AG10803 (cell line): Measurements from ENCODE around the gene SCAMP4.

Experiments used
- DNase-seq: peaks from one replicate; pipeline ENCODE4 v3.0.0; 2010; ENCODE audit warnings: low read depth
- H3K4me3 ChIP-seq: 2 replicates; pipeline ENCODE4 v1.5.1; 2011; ENCODE audit warnings: mild to moderate bottlenecking, low read length, control low read depth
- TF ChIP-seq, protein P1 (sequence below): conservative IDR thresholded peaks from 2 replicates; pipeline ENCODE4 v1.5.1; 2011; ENCODE audit warnings: mild to moderate bottlenecking, low read length, control low read depth, inconsistent platforms

Gene SCAMP4

GRCh38 chr19:1932395-1932794 is 27.2 kb downstream of the SCAMP4 start:
- no peak overlapping the region for H3K4me3 ChIP-seq
- DNase-seq, result no peak
- TF ChIP-seq, protein P1, sequence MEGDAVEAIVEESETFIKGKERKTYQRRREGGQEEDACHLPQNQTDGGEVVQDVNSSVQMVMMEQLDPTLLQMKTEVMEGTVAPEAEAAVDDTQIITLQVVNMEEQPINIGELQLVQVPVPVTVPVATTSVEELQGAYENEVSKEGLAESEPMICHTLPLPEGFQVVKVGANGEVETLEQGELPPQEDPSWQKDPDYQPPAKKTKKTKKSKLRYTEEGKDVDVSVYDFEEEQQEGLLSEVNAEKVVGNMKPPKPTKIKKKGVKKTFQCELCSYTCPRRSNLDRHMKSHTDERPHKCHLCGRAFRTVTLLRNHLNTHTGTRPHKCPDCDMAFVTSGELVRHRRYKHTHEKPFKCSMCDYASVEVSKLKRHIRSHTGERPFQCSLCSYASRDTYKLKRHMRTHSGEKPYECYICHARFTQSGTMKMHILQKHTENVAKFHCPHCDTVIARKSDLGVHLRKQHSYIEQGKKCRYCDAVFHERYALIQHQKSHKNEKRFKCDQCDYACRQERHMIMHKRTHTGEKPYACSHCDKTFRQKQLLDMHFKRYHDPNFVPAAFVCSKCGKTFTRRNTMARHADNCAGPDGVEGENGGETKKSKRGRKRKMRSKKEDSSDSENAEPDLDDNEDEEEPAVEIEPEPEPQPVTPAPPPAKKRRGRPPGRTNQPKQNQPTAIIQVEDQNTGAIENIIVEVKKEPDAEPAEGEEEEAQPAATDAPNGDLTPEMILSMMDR, result no peak

DNA sequence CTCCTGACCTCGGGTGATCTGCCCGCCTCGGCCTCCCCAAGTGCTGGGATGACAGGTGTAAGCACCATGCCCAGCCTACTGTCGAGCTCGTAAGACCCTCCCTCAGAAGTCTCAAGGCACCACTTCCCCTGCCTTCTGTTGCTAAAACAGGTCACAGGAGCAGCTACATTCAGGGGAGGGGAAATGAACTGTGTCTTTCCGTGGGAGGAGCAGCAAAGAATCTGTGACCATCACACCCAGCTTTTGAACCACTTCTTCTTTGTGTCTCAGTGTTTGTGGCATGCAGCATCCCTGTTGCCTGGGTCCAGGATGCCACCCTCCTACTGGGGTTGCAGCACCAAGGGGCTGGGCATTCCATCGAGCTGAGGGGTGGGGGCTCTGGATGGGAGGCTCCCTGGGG is 28.0 kb downstream of the SCAMP4 start:
- TF ChIP-seq, protein P1, result no peak
- DNase-seq, result no peak
- H3K4me3 ChIP-seq, result no peak overlapping the region

GRCh38 chr19:1933942-1934341 is 28.7 kb downstream of the SCAMP4 start:
- TF ChIP-seq, protein P1, result no peak
- no peak overlapping the region for H3K4me3 ChIP-seq
- DNase-seq, result no peak

DNA sequence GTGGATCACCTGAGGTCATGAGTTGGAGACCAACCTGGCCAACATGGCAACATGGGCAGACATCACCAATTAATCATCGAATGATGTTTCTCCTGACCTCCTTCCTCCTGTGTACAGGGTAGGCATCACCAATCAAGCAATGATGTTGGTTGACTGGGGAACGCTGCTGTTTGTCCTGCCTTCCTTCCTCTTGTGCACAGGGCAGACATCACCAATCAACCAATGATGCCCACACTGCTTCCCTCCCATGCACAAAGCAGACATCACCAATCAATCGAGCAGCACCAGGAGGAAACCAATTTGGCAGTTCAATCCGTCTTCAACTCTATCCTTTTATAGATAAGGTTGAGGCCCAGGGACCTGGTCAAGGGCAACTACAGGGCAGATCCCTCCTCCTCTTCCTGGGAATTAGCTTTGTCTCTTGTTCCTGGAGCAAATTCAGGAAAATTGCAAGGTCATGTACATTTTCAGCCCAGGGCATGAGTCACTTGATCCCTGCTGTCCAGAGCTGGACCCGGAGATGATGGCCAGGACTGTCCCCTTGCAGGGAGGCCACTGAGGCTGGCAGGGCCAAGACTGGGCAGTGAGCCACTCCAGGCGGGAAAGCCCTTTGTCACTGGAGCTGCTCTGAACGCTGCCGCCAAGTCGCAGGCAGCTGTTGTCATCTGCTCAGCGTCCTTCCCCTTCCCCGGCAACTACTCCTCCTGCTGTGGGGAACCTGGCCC is 30.4 kb downstream of the SCAMP4 start:
- TF ChIP-seq, protein P1, result no peak
- H3K4me3 ChIP-seq, result no peak overlapping the region
- DNase-seq, result peak; percentile 34

GRCh38 chr19:1936430-1936829 is 31.2 kb downstream of the SCAMP4 start:
- H3K4me3 ChIP-seq, result no peak overlapping the region
- DNase-seq, result no peak
- TF ChIP-seq, protein P1, result no peak

DNA sequence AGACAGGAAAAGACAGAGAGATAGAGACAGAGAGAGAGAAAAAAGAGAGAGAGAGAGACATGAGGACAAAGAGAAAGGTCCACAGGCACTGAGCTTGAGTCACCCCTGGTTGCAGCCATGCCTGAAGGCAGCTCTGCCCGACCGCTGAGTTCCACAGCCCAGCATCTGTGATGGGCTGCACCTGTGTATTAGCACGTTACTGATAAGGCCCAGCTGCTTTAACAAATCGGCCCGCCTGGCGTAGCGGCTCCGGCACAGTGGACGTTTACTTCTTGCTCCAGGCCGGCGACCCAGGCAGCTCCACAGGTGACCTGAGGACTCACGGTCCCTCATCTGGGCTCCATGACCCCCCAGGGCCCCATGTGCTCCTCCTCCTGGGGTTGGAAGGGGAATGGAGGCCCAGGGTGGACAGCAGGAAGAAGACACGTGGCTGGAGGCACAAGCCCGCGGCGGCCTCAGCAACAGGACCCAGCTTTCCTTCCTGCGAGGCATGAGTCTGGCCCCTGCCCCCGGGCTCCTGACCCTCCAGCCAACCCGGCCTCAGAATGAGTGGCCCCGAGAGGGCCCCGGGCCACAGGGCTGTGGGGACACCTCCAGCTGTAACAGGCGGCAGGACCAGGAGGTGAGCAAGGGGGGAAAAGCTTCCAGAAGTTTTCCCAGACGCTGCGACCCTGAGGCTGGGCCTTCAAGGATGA is 31.9 kb downstream of the SCAMP4 start:
- TF ChIP-seq, protein P1, result no peak
- no peak overlapping the region for H3K4me3 ChIP-seq
- no peak for DNase-seq

DNA sequence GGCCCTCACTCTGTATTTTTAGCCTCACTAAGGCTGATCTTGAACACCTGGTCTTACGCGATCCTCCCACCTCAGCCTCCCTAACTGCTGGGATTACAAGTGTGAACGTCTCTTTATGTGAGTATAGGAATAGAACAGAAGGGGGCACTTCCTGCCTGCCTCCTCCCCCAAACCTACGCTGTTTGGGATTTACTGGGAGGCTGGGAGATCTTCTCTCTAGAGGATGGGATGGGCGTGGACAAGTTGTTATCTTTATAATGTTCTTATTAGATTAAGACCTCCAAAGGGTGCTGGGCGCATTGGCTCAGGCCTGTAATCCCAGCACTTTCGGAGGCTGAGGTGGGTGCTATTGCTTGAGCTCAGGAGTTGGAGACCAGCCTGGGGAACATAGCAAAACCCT is 32.9 kb downstream of the SCAMP4 start:
- TF ChIP-seq, protein P1, result no peak
- no peak overlapping the region for H3K4me3 ChIP-seq
- DNase-seq, result no peak
